ENCODE results near the gene RAPGEF1.

Gene RAPGEF1

GRCh38 chr9:131752231-131752884 lies 12.5 kb upstream of the RAPGEF1 start:
- DNase-seq: no peak

- DNase-seq: no peak
Observed at GRCh38 chr9:131748411-131748955, 8.6 kb upstream of the RAPGEF1 start.

GRCh38 chr9:131747352-131747751 lies 7.5 kb upstream of the RAPGEF1 start:
- peak; percentile 91 for DNase-seq

- no peak for DNase-seq
Observed at GRCh38 chr9:131745610-131746009, 5.7 kb upstream of the RAPGEF1 start.

- peak; percentile 35 to 46 for DNase-seq
Observed at GRCh38 chr9:131744720-131745201, 4.9 kb upstream of the RAPGEF1 start.

GRCh38 chr9:131744171-131744719 lies 4.4 kb upstream of the RAPGEF1 start:
- DNase-seq: peak; percentile 55 to 77

GRCh38 chr9:131743501-131743900 lies 3.6 kb upstream of the RAPGEF1 start:
- no peak for DNase-seq

GRCh38 chr9:131743096-131743495 lies 3.2 kb upstream of the RAPGEF1 start:
- DNase-seq: no peak

GRCh38 chr9:131740898-131741297 lies 1.0 kb upstream of the RAPGEF1 start:
- DNase-seq: no peak

- DNase-seq: peak; percentile 58 to 82
Observed at GRCh38 chr9:131739133-131739958, 530 bp downstream of the RAPGEF1 start.

- DNase-seq: peak; percentile 16 to 42
Observed at GRCh38 chr9:131738293-131739132, 1.4 kb downstream of the RAPGEF1 start.

GRCh38 chr9:131737426-131737825 lies 2.5 kb downstream of the RAPGEF1 start:
- DNase-seq: peak; percentile 49 to 64

GRCh38 chr9:131736431-131736830 lies 3.4 kb downstream of the RAPGEF1 start:
- DNase-seq: peak; percentile 48 to 78

GRCh38 chr9:131735238-131736128 lies 4.4 kb downstream of the RAPGEF1 start:
- DNase-seq: peak; percentile 66 to 85

- DNase-seq: no peak
Observed at GRCh38 chr9:131734781-131735180, 5.1 kb downstream of the RAPGEF1 start.

- DNase-seq: peak; percentile 66
Observed at GRCh38 chr9:131734165-131734610, 5.7 kb downstream of the RAPGEF1 start.

- DNase-seq: peak; percentile 54 to 75
Observed at GRCh38 chr9:131733541-131734061, 6.3 kb downstream of the RAPGEF1 start.

- peak; percentile 86 to 87 for DNase-seq
Observed at GRCh38 chr9:131732636-131733289, 7.1 kb downstream of the RAPGEF1 start.

GRCh38 chr9:131732061-131732526 lies 7.8 kb downstream of the RAPGEF1 start:
- peak in 1 of 2 donors; percentile 42 for DNase-seq

- DNase-seq: no peak
Observed at GRCh38 chr9:131731644-131732043, 8.2 kb downstream of the RAPGEF1 start.

All from inflammatory macrophage (primary cell).